Stromal cell of bone marrow (primary cell): ENCODE results near the gene VPS54.

Experiments
- DNase-seq: peaks from one replicate; pipeline ENCODE4 v3.0.0-alpha.2; 2012; ENCODE audit warnings: low read depth

VPS54 gene

DNA sequence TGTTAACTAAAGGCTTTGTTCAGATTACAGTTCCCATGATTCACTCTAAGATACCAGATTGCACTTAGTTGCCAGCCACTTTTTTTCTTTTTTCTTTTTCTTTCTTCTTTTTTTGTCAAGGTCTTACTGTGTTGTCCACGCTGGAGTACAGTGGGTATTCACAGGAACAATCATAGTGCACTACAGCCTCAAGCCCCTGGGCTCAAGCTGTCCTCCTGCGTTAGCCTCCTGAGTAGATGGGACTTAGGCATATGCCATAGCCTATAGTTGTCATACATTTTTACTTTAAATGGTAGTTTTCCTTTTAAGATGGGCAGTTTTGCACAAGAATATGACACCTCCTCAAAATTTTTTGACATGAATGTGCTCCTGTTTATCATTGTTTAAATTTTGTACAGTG lies 175.4 kb downstream of the VPS54 start:
- DNase-seq = no peak

DNA sequence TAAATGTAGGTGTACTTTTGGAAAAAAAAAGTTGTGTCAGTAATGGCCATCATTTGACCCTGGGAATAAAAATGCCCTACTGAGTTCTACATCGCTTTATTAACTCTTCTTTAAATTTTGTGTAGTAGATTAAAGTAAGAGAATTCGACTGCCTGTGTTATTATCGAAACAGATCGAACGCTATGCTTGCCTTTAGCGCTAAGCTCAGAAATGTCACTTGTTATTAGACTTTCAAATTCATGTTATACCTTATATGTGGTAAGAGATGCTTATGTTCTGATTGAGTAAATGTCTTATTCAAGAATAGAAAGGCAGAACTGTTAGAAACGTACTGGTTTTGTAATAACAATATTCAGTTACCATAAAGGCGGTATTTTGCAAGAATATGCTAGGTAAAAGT lies 176.1 kb downstream of the VPS54 start:
- DNase-seq = no peak

DNA sequence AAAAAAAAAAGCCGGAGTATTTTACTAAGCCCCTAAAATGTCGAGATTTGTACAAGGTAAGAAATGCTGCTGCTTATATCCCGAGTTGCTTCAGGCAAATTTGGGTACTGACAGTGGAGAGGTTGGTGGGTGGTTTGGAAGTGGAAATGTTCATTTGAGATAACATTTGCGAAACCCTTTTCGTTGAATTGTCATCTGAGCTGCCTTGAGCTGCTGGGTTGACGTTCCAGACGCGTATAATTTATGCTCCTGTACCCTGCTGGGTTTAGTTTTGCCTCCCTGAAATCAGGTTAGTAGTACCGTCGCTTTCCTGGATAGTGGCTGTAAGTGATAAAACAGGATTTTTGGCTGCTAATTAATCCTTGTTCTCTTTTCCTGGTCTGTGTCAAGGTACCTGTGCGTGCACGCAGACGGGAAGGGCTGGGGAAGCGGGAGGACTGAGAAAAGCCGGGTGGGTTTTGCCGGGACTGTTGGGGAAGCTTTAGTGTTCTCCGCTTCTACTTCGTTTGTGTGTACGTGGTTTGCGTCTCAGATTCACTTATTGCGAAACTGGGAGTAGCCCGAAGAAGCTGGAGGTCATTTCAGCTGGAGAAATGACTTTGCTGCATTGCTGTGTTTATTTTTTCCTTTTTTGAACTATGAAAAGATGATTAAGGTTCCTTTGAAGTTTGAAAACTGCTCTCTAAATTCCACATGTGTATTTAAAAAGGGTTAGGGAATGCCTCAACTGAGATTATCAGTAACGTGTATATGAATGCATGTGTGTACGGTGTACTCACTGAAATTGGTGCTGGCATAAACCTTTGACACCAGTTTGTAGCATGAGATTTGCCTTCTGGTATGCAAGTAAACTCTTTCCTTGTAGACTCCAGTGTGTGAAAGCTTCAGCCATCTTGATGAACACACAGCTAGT lies 176.8 kb downstream of the VPS54 start:
- peak; percentile 67 for DNase-seq
